Suprapubic skin (tissue), 3 donors: ENCODE measurements around the gene ANKRD24.

Source experiments
- CTCF ChIP-seq, 2 donors: fragments of 200-600 bp in 1 of 2; fragments of 450-650 bp in 1 of 2; sonication (generic) in 1 of 2; IDR thresholded peaks; one replicate each; pipeline ENCODE4 v1.5.1; 2016 to 2019; ENCODE audit warnings: antibody characterized with exemption in 2 of 2, mild to moderate bottlenecking in 1 of 2, moderate library complexity in 1 of 2
- EP300 ChIP-seq: sonication (generic); formaldehyde crosslinking; IDR thresholded peaks from one replicate; pipeline ENCODE4 v1.6.1; 2017; ENCODE audit warnings: antibody characterized with exemption

- TF ChIP-seq CTCF (IDR thresholded peaks at IDR 0.05) (no peak), EP300 (no peak)
These were observed 24.5 kb downstream of the ANKRD24 start for GRCh38 chr19:4206818-4207484.
